ENCODE data around the gene SRPK2. TPM values are rescaled to one million over a fixed set of nuclear protein-coding genes. Genes with fewer than 3 reads are reported as not detected.
A peak's percentile ranks its signal among the peaks of the same experiment; 100 is the strongest.
"Not testable (repeated sequence)": the region's sequence is repeated elsewhere in the genome, so short reads cannot be mapped to it uniquely, and the experiment has no call there.

The SRPK2 gene
- total RNA-seq, 1 donor from 2014 or later: 59.2 TPM

DNA sequence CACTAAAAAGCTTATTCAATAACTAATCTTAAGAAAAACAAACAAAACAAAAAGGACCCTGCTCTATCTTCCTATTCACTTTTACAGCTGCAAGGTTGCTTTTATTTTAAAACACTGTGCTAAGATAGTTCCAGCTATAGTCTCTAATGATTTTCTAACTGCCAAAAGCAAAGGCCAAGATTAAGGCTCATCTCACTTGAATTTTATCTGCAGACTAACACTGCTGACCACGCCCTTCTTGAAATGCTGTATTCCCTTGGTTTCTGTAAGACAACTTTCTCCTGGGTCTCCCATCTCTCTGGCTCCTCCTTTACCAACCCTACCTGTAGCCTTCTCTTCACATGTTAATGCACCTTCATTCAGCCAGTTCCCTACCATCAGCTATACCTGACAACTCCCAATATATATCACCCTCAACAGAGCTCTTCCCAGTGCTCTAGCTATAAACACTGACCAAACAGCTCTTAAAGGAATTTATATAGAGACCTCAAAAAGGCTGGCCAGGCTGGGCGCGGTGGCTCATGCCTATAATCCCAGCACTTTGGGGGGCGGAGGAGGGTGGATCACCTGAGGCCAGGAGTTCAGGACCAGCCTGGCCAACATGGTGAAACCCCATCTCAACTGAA, 11.7 kb downstream of the SRPK2 start:
- DNase-seq: no peak

DNA sequence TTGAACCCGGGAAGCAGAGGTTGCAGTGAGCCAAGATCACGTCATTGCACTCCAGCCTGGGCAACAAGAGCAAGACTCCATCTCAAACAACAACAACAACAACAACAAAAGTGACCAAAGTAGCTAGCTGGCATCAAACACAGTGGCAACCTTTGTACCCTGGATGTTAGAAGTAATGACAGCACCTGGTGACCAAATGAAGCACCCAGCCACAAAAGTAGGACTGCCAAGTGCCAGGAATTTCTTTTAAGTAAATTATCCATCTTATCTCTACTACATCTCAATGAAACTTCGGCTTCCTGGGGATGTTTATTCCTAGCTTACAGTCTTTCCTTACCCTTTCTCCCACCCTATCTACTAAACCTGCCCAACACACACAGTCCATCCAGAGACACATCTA, 18.8 kb downstream of the SRPK2 start:
- no peak for DNase-seq

DNA sequence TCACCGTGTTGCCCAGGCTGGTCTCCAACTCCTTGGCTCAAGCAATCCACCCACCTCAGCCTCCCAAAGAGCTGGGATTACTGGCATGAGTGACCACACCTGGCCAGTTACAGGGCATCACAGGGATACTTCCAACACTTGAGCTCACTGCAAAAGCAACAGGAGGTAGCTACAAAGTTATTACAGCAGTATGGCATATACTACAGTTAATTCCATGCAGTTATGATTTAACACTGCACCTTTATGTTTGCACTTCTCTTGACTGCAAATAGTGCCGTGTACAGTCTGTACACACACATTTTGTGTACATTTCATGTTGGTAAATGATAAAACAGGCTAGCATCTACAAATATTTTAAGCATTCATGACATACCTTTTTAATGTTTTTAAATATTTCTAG, 21.3 kb downstream of the SRPK2 start:
- DNase-seq: no peak

DNA sequence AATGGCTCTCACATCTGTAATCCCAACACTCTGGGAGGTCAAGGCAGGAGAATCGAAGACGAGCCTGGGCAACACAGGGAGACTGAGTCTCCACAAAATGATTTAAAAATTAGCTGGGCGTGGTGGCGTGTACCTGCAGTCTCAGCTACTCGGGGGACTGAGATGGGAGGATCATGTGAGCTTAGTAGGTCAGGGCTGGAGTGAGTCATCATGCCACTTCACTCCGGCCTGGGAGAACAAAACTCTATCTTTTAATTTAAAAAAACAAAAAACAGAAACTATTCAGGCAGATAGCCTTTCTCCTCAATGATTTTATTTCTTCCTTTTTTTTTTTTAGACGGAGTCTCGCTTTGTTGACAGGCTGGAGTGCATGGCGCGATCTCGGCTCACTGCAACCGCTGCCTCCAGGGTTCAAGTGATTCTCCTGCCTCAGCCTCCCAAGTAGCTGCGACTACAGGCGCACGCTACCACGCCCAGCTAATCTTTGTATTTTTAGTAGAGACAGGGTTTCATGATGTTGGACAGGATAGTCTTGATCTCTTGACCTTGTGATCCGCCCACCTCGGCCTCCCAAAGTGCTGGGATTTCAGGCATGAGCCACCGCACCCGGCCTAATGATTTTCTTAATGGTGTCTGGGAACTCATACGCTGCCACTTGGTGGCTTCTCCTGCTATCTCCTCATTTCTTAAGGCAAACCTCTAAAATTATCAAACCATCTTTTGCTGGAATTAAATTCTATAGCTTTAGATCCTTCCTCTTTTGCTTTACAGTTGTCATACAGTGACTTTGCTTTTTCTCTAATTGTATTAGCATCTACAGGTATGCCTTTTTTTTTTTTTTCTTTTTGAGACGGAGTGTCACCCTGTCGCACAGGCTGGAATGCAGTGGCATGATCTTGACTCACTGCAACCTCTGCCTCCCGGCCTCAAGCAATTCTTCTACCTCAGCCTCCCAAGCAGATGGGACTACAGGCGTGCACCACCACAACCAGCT, 22.9 kb downstream of the SRPK2 start:
- DNase-seq: no peak

DNA sequence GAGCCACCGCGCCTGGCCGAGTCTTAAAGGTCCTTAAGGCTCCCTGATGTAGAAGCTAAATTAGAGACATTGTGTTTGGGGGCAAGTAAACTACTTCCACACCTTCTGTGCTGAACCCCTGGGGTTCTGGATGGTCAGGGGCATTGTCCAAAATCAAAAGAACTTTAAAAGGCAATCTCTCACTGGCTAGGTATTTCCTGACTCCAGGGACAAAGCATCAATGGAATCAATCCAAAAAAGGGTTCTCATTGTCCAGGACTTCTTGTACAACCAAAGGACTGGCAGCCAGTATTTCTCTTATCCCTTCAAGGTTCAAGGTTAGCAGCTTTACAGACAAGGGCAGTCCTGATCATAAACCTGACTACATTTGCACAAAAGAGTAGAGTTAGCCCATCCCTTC, 24.0 kb downstream of the SRPK2 start:
- DNase-seq: peak; percentile 62

DNA sequence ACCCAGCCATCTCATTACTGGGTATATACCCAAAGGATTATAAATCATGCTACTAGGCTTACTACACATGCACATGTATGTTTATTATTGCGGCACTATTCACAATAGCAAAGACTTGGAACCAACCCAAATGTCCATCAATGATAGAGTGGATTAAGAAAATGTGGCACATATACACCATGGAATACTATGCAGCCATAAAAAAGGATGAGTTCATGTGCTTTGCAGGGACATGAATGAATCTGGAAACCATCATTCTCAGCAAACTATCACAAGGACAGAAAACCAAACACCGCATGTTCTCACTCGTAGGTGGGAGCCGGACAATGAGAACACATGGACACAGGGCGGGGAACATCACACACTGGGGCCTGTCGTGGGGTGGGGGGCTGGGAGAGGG, 25.1 kb downstream of the SRPK2 start:
- DNase-seq: not testable (repeated sequence)

DNA sequence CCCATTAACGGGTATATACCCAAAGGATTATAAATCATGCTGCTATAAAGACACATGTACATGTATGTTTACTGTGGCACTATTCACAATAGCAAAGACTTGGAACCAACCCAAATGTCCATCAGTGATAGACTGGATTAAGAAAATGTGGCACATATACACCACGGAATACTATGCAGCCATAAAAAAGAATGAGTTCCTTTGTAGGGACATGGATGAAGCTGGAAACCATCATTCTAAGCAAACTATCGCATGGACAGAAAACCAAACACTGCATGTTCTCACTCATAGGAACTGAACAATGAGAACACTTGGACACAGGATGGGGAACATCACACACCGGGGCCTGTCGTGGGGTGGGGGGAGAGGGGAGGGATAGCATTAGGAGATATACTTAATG, 26.0 kb downstream of the SRPK2 start:
- DNase-seq: not testable (repeated sequence)

DNA sequence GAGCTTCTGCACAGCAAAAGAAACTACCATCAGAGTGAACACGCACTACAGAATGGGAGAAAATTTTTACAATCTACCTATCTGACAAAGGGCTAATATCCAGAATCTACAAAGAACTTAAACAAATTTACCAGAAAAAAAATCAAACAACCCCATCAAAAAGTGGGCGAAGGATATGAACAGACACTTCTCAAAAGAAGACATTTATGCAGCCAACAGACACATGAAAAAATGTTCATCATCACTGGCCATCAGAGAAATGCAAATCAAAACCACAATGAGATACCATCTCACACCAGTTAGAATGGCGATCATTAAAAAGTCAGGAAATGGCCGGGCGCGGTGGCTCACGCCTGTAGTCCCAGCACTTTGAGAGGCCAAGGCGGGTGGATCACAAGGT, 26.7 kb downstream of the SRPK2 start:
- not testable (repeated sequence) for DNase-seq

DNA sequence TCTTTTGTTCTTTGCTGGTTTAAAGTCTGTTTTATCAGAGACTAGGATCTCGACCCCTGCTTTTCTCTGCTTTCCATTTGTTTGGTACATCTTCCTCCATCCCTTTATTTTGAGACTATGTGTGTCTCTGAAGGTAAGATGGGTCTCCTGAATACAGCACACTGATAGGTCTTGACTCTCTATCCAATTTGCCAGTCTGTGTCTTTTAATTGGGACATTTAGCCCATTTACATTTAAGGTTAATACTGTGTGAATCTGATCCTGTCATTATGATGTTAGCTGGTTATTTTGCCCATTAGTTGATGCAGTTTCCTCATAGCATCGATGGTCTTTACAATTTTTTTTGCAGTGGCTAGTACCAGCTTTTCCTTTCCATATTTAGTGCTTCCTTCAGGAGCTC, 28.6 kb downstream of the SRPK2 start:
- DNase-seq: not testable (repeated sequence)

DNA sequence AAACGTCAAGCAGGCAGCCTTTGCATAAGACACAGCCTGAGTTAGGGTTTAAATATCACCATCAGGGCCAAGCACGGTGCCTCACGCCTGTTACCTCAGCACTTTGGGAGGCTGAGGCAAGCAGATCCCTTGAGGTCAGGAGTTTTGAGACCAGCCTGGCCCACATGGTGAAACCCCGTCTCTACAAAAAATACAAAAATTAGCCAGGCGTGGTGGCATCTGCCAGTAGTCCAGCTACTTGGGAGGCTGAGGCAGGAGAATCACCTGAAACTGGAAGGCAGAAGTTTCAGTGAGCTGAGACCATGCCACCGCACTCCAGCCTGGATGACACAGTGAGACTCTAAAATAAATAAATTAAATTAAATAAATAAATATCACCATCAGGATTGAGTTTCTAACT, 33.0 kb downstream of the SRPK2 start:
- no peak for DNase-seq

DNA sequence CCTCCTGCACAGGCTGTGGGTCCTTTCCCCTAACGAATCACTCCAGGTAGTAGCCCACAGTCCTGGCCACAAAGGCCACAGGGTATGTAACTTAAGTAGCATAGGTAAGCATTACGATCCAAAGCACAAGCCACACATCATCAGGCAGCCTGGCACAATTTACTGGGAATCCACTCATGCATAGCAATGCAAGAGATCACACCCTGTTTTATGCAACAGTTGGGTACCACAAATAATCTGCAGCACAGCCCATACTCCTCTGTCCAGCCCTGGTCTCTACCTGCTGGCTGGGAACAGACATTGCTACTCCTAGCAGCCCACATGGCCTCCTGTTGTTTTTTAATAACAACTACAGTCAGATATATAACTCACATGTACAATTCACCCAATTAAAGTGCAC, 34.3 kb downstream of the SRPK2 start:
- no peak for DNase-seq

DNA sequence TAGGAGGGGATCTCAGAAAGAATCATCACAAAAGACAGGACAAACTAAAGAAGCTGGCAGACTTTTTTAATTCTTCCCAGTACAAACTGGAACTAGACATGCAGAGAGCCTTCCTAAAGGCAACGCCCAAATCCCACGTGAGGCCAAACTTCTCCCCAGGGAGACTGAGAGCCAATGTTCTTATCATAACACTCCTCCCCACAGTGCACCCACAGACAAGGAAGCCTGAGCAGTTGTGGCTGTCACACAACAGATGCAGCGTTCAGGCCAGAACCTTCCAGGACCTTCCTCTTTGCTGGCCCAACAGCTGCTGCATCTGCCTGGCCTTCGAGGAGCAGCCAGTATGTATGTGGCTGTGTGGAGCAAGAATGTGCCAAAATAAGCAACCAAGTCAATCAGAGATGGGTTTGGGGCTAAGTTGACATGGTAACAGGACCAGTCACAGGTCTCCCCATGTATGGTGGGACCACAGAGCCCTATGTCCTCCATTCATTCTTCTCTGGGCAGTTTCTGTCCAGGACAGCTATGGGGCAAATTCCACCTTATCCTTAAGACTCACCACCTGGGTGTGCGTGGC, 34.9 kb downstream of the SRPK2 start:
- no peak for DNase-seq

DNA sequence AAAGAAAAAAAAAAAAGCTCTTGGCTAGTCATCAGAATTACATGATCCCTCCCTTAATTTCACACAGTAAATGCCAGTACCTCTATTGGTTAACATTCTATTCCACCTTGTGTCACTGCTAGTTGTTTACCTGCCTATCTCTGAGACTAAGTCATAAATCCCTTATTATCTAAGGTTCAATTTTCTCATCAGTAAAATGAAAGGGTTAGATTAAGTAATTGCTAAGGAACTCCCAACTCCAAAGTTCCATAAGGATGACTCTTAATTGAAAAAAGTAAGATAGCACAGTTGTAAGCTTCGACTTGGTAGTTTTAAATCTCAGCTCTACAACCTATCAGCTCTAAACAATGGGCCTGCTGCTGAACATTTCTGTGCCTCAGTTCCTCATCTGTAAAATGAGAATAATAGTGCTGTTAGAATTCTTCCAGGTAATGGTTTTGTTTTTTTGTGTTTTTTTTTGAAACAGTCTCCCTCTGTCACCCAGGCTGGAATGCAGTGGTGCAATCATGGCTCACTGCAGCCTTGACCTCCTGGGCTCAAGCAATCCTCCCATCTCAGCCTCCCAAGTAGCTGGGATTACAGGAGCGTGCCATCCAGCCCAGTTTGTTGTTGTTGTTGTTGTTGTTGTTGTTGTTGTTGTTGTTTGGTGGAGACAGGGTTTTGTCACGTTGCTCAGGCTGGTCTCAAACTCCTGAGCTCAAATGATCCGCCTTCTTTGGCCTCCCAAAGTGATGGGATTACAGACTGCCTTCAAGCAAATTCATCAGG, 35.6 kb downstream of the SRPK2 start:
- no peak for DNase-seq

DNA sequence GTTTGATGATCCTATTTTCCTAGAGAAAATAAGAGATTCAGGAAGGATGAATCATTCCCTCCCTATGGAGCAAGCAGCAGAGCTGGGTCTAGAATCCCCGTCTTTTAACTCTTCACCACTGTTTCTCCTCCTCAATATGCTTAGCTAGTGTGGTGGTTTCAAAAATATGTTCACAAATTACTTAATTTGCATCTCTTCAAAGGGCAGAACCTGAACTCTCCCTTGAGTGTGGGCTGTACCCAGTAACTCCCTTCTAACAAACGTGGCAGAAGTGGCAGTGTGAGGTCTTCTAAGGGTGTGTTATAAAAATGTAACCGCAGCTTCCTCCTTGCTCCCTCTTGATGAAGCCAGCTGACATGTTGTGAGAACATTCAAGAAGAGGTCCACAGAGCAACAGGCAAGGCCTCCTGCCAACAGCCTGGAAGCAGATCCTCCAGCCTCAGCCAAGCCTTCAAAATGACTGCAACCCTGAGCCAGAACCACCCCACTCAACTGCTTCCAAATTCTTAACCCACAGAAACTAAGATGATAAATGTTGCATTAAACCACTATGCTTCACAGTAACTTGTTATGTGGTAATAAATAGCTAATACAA, 36.6 kb downstream of the SRPK2 start:
- DNase-seq: peak; percentile 70

DNA sequence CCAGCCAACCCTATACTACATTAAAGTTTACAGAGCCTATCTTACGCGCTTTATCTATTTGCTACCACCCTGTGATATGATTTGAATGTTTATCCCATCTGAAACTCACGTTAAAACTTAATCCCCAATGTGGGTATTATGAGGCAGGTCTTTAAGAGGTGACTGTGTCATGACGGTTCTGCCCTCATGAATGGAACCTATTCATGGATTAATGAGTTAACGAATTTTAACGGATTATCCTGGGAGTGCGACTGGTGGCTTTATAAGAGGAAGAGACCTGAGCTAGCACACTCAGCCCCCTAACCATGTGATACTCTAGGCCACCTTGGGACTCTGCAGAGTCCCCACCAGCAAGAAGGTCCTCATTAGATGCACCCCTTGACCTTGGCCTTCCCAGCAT, 37.8 kb downstream of the SRPK2 start:
- DNase-seq: no peak

DNA sequence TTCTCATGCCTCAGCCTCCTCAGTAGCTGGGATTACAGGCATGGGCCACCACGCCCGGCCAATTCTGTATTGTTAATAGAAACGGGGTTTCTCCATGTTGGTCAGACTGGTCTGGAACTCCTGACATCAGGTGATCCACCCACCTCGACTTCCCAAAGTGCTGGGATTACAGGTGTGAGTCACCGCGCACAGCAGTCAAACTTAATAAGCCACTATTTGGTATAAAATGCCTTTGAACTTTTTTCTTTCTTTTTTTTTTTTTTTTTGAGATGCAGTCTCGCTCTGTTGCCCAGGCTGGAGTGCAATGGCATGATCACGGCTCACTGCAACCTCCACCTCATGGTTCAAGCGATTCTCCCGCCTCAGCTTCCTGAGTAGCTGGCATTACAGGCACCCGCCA, 40.5 kb downstream of the SRPK2 start:
- DNase-seq: not testable (repeated sequence)

DNA sequence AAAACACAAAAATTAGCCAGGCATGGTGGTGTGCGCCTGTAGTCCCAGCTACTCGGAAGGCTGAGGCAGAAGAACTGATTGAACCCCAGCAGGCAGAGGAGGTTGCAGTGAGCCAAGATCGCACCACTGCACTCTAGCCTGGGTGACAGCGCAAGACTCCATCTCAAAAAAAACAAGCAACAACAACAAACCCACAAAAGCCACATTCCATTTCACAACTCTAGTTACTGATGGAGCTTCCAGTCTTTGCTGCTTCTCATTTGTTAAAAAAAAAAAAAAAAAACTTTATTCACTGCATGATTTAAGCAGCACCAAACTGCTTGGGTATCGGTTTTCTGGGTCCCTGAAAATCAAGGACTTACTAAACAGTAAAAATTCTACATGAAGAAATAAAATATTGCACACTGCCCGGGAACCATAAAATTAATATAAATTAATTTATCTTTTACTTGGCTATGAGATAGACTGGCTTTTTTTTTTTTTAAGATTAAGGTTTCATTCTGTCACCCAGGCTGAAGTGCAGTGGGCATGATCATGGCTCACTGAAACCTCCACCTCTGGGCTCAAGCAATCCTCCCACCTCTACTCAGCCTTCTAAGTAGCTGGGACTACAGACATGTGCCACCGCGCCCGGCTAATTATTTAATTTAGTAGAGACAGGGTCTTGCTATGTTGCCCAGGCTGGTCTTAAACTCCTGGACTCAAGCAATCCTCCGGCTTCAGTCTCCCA, 42.0 kb downstream of the SRPK2 start:
- no peak for DNase-seq

DNA sequence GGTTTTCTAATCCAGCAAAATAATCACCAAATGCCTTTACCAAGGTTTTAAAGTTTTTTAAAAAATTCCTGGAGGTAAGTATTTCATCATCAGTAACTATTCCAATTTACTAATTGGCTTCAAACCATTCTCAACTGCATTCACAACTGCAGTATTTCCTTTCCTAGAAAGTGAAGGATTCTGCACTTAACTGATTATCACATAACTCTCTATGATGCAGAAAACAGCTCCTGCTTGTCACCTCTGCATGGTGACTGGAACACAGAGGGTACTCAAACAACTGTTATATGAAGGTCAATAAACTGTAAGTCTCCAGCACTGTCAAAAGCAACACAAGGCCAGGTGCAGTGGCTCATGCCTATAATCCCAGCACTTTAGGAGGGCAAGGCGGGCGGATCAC, 42.6 kb downstream of the SRPK2 start:
- DNase-seq: no peak

DNA sequence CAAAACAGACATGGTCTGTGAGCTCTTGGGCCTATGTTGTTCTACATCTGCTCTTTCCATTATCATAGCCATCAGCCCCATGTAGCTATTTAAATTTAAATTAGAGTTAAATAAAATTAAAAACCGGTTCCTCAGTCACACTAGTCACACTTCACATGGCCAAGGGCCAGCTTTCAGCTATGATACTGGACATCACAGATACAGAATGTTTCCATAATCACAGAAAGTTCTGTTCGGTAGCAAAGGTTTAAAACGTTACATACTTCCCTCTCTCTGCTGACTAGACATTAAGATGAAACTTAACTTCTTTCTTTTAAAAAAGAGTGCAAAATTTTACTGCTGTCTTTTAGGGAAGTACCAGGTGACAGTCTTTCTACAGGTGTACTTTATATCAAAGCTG, 43.0 kb downstream of the SRPK2 start:
- no peak for DNase-seq

DNA sequence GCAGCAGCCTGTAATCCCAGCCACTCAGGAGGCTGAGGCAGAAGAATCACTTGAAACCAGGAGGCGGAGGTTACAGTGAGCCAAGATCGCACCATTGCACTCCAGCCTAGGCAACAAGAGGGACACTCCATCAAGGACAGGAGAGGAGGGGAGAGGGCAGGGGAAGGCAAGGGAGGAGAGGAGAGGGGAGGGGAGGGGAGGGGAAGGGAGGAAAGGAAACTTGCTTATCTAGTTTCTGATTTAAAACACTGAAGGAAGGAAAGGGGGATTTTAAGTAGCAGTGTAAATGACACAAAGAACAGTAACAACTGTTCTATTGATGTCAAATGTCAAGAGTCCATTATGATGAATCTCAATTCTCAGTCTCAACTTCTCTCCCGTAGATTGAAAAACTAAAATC, 43.7 kb downstream of the SRPK2 start:
- DNase-seq: no peak

DNA sequence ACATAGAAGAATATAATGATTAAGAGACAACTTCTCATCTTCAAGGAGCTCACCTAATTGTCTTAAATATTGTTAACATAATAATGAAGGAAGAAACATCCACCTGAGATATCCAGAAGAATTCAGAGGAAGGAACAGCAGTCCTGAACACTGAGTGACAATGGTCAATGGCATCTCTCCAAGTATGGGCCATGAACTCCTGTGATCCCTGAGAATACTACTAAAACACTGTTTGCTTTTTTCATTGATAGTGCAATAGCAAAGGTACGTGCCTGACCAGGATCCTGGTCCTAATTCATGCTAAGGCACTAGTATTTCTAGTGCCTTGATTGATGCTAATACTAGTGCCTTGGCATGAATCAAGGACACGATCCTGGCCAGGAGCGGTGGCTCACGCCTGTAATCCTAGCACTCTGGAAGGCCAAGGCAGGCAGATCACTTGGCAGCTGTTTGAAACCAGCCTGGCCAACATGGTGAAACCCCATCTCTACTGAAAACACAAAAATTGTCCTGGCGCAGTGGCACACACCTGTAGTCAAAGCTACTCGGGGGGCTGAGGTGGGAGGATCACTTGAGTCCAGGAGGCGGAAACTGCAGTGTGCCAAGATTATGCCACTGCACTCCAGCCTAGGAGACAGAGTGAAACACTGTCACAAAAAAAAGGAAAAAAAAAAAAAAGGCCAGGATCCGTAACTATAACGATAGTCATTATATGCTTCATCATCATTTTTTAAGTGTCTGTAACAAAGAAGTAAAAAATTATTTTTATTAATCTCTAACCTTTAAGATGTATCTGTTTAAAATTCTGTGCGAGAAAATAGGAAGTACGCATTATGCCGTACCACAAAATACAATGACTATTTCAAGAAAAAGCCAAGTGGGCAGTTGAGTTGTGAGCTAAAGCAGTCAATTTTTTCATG, 49.1 kb downstream of the SRPK2 start:
- peak; percentile 26 for DNase-seq

Measured in dermis blood vessel endothelial cell (primary cell).